Measurements from ENCODE around the gene KIAA0930.
"Not testable (repeated sequence)": the region's sequence is repeated elsewhere in the genome, so short reads cannot be mapped to it uniquely, and the experiment has no call there.

Gene KIAA0930

GRCh38 chr22:45200860-45201511, 39.7 kb downstream of the KIAA0930 start:
- no peak for DNase-seq (ENCODE audit: low read depth in 3 of 3)

GRCh38 chr22:45200230-45200629, 40.5 kb downstream of the KIAA0930 start:
- DNase-seq (ENCODE audit: low read depth in 3 of 3) = no peak

GRCh38 chr22:45199723-45200122, 41.0 kb downstream of the KIAA0930 start:
- no peak for DNase-seq (ENCODE audit: low read depth in 3 of 3)

GRCh38 chr22:45198463-45198795, 42.3 kb downstream of the KIAA0930 start:
- DNase-seq (ENCODE audit: low read depth in 3 of 3) = no peak

GRCh38 chr22:45197606-45198462, 42.9 kb downstream of the KIAA0930 start:
- DNase-seq (ENCODE audit: low read depth in 3 of 3) = no peak

GRCh38 chr22:45196926-45197605, 43.6 kb downstream of the KIAA0930 start:
- no peak for DNase-seq (ENCODE audit: low read depth in 3 of 3)

GRCh38 chr22:45196308-45196707, 44.4 kb downstream of the KIAA0930 start:
- DNase-seq (ENCODE audit: low read depth in 3 of 3) = no peak

- no peak for DNase-seq (ENCODE audit: low read depth in 3 of 3)
Measured at GRCh38 chr22:45195616-45196015, 45.1 kb downstream of the KIAA0930 start.

GRCh38 chr22:45194686-45195085, 46.0 kb downstream of the KIAA0930 start:
- DNase-seq (ENCODE audit: low read depth in 3 of 3) = no peak

GRCh38 chr22:45192701-45193187, 48.0 kb downstream of the KIAA0930 start:
- DNase-seq (ENCODE audit: low read depth in 3 of 3) = no peak

GRCh38 chr22:45191746-45192145, 48.9 kb downstream of the KIAA0930 start:
- not testable (repeated sequence) for DNase-seq (ENCODE audit: low read depth in 3 of 3)

- no peak for DNase-seq (ENCODE audit: low read depth in 3 of 3)
Measured at GRCh38 chr22:45190202-45190872, 50.4 kb downstream of the KIAA0930 start.

- DNase-seq (ENCODE audit: low read depth in 3 of 3) = no peak
Measured at GRCh38 chr22:45188779-45189178, 51.9 kb downstream of the KIAA0930 start.

GRCh38 chr22:45187891-45188290, 52.8 kb downstream of the KIAA0930 start:
- DNase-seq (ENCODE audit: low read depth in 3 of 3) = no peak

- no peak for DNase-seq (ENCODE audit: low read depth in 3 of 3)
Measured at GRCh38 chr22:45185718-45186514, 54.8 kb downstream of the KIAA0930 start.

- DNase-seq (ENCODE audit: low read depth in 3 of 3) = no peak
Measured at GRCh38 chr22:45183974-45184373, 56.7 kb downstream of the KIAA0930 start.

- no peak for DNase-seq (ENCODE audit: low read depth in 3 of 3)
Measured at GRCh38 chr22:45181766-45182165, 58.9 kb downstream of the KIAA0930 start.

GRCh38 chr22:45181240-45181639, 59.5 kb downstream of the KIAA0930 start:
- no peak for DNase-seq (ENCODE audit: low read depth in 3 of 3)

GRCh38 chr22:45180146-45180679, 60.5 kb downstream of the KIAA0930 start:
- DNase-seq (ENCODE audit: low read depth in 3 of 3) = no peak

- DNase-seq (ENCODE audit: low read depth in 3 of 3) = no peak
Measured at GRCh38 chr22:45179276-45180049, 61.2 kb downstream of the KIAA0930 start.

Data from stimulated activated CD4-positive, alpha-beta T cell treated with anti-CD3 and anti-CD28 coated beads, TNF-alpha, amount 100 ng/mL, for 4 hours (primary cell).